HepG2 (cell line): ENCODE data around the gene TMEM87B. TPM values are rescaled to one million over a fixed set of nuclear protein-coding genes. Genes with fewer than 3 reads are reported as not detected.

Source experiments
- CBX2 ChIP-seq, 2 experiments: fragments of 200-600 bp in 1 of 2; sonication (generic); formaldehyde crosslinking in 1 of 2; IDR thresholded peaks; 2 replicates each; pipeline versions ENCODE4 v1.7.0 to v1.8.1; 2018 to 2022; ENCODE audit warnings: low read depth in 2 of 2, low read length in 1 of 2, mild to moderate bottlenecking in 1 of 2, missing genetic modification reagents in 1 of 2
- CEBPB ChIP-seq: IDR thresholded peaks from 2 replicates; pipeline ENCODE4 v1.6.1; 2011; ENCODE audit warnings: low read depth, low read length, improper control_type of control experiment, borderline replicate concordance
- FOXK1 ChIP-seq: sonication (generic); formaldehyde crosslinking; IDR thresholded peaks from 2 replicates; pipeline ENCODE4 v1.4.0; 2020; ENCODE audit warnings: low read depth, missing genetic modification reagents, borderline replicate concordance
- HDAC2 ChIP-seq: sonication (generic); formaldehyde crosslinking; IDR thresholded peaks from 2 replicates; pipeline ENCODE4 v1.4.0; 2020; ENCODE audit warnings: missing genetic modification reagents
- HNRNPLL ChIP-seq: fragments of 200-400 bp; formaldehyde crosslinking; IDR thresholded peaks from 2 replicates; pipeline ENCODE4 v1.6.1; 2017; ENCODE audit warnings: mild to moderate bottlenecking, low read depth, low read length; ENCODE audit not compliant: poor library complexity, severe bottlenecking
- HOXA3 ChIP-seq: sonication (generic); formaldehyde crosslinking; IDR thresholded peaks from 2 replicates; pipeline ENCODE4 v1.5.0; 2020; ENCODE audit warnings: missing genetic modification reagents
- HOXD1 ChIP-seq: sonication (generic); formaldehyde crosslinking; IDR thresholded peaks from 2 replicates; pipeline ENCODE4 v1.5.0; 2020; ENCODE audit warnings: missing genetic modification reagents
- KDM4B ChIP-seq: sonication (generic); formaldehyde crosslinking; IDR thresholded peaks from 2 replicates; pipeline ENCODE4 v1.4.0; 2020; ENCODE audit warnings: missing genetic modification reagents
- MXI1 ChIP-seq: IDR thresholded peaks from 3 replicates; pipeline ENCODE4 v1.6.1; 2012; ENCODE audit warnings: low read depth, low read length, inconsistent platforms, borderline replicate concordance
- NR2F1 ChIP-seq, 2 experiments: fragments of 450-650 bp in 1 of 2; formaldehyde crosslinking in 1 of 2; IDR thresholded peaks; 2 replicates each; pipeline versions ENCODE4 v1.5.0 to v1.6.1; 2016 to 2020; ENCODE audit warnings: mild to moderate bottlenecking in 1 of 2, missing compliant biosample characterization in 1 of 2, missing genetic modification reagents in 1 of 2, moderate library complexity in 1 of 2
- PAF1 ChIP-seq: IDR thresholded peaks from 2 replicates; pipeline ENCODE4 v1.6.1; 2016; ENCODE audit warnings: missing genetic modification reagents, missing compliant biosample characterization
- PAWR ChIP-seq: sonication (generic); formaldehyde crosslinking; IDR thresholded peaks from 2 replicates; pipeline ENCODE4 v1.4.0; 2020; ENCODE audit warnings: missing genetic modification reagents, mild to moderate bottlenecking, borderline replicate concordance
- POLR2AphosphoS5 ChIP-seq: IDR thresholded peaks from 2 replicates; pipeline ENCODE4 v1.6.1; 2012; ENCODE audit warnings: low read depth, low read length
- RAD51 ChIP-seq: fragments of 450-650 bp; IDR thresholded peaks from 2 replicates; pipeline ENCODE4 v1.6.1; 2016; ENCODE audit warnings: borderline replicate concordance
- RBM39 ChIP-seq: fragments of 200-400 bp; formaldehyde crosslinking; IDR thresholded peaks from one replicate; pipeline ENCODE4 v1.6.1; 2018; ENCODE audit warnings: antibody characterized with exemption, mild to moderate bottlenecking, low read depth, low read length; ENCODE audit not compliant: poor library complexity, severe bottlenecking
- REPIN1 ChIP-seq: sonication (generic); formaldehyde crosslinking; IDR thresholded peaks from 2 replicates; pipeline ENCODE4 v1.8.0; 2022; ENCODE audit warnings: missing genetic modification reagents, low read depth, mild to moderate bottlenecking, borderline replicate concordance
- RFX3 ChIP-seq: IDR thresholded peaks from 2 replicates; pipeline ENCODE4 v1.6.1; 2016; ENCODE audit warnings: missing biosample characterization, missing genetic modification reagents
- SMARCE1 ChIP-seq: fragments of 450-650 bp; IDR thresholded peaks from 2 replicates; pipeline ENCODE4 v1.6.1; 2017; ENCODE audit warnings: borderline replicate concordance
- SNAI1 ChIP-seq: sonication (generic); formaldehyde crosslinking; IDR thresholded peaks from 2 replicates; pipeline ENCODE4 v1.5.0; 2020; ENCODE audit warnings: mild to moderate bottlenecking, missing genetic modification reagents, borderline replicate concordance
- SP140L ChIP-seq: sonication (generic); formaldehyde crosslinking; IDR thresholded peaks from 2 replicates; pipeline ENCODE4 v1.4.0; 2020; ENCODE audit warnings: missing genetic modification reagents, borderline replicate concordance
- SSRP1 ChIP-seq: IDR thresholded peaks from 2 replicates; pipeline ENCODE4 v1.6.1; 2016; ENCODE audit warnings: control low read depth
- TEAD2 ChIP-seq: sonication (generic); formaldehyde crosslinking; IDR thresholded peaks from 2 replicates; pipeline ENCODE4 v1.9.0; 2021; ENCODE audit warnings: missing genetic modification reagents
- ZBTB1 ChIP-seq: sonication (generic); formaldehyde crosslinking; IDR thresholded peaks from 2 replicates; pipeline ENCODE4 v1.4.0; 2020; ENCODE audit warnings: missing genetic modification reagents, borderline replicate concordance
- ZFP36L2 ChIP-seq: sonication (generic); formaldehyde crosslinking; IDR thresholded peaks from 2 replicates; pipeline ENCODE4 v1.4.0; 2020; ENCODE audit warnings: missing genetic modification reagents
- ZFYVE20 ChIP-seq: sonication (generic); formaldehyde crosslinking; IDR thresholded peaks from 2 replicates; pipeline ENCODE4 v1.8.0; 2023; ENCODE audit warnings: low read depth, mild to moderate bottlenecking, moderate library complexity, missing genetic modification reagents, borderline replicate concordance
- ZMAT3 ChIP-seq: sonication (generic); formaldehyde crosslinking; conservative IDR thresholded peaks from 2 replicates; pipeline ENCODE4 v1.7.0; 2021; ENCODE audit warnings: missing genetic modification reagents
- ZMYM4 ChIP-seq: sonication (generic); formaldehyde crosslinking; IDR thresholded peaks from 2 replicates; pipeline ENCODE4 v1.8.1; 2023; ENCODE audit warnings: mild to moderate bottlenecking, missing genetic modification reagents
- ZNF232 ChIP-seq: sonication (generic); formaldehyde crosslinking; IDR thresholded peaks from 2 replicates; pipeline ENCODE4 v1.4.0; 2020; ENCODE audit warnings: missing genetic modification reagents, borderline replicate concordance
- polyA plus RNA-seq, 8 experiments: library from polyadenylated mRNA; depleted of rRNA in 3 of 8; stranded (reverse) in 7 of 8; unstranded in 1 of 8; fragments of >200 nt; fragmentation: Illumina TruSeq in 4 of 8; extraction: Trizol in 4 of 8; gene quantifications; 2 replicates each; pipeline versions ENCODE4 v1.2.1 to v1.2.3, GENCODE V29; 2011 to 2016; ENCODE audit warnings: low read depth in 4 of 8, missing spikeins in 1 of 8, mixed read lengths in 1 of 8; ENCODE audit not compliant: insufficient read depth in 1 of 8
- total RNA-seq, 5 experiments: library from RNA; depleted of rRNA; stranded (reverse); fragments of >200 nt; fragmentation: Illumina TruSeq; extraction: Trizol; gene quantifications; 2 replicates each; pipeline ENCODE4 v1.2.3, GENCODE V29; 2016; ENCODE audit warnings: low read depth in 1 of 5
- TF ChIP-seq, protein P1 (sequence below): sonication (generic); formaldehyde crosslinking; IDR thresholded peaks from 2 replicates; pipeline ENCODE4 v1.4.0; 2020; ENCODE audit warnings: missing genetic modification reagents, borderline replicate concordance

Gene TMEM87B
- total and polyA plus RNA-seq, 2 of the 13 experiments (the other 11 are each of a cell fraction or from before 2014, with no cell fraction given), result 15.1 to 16.2 TPM

DNA sequence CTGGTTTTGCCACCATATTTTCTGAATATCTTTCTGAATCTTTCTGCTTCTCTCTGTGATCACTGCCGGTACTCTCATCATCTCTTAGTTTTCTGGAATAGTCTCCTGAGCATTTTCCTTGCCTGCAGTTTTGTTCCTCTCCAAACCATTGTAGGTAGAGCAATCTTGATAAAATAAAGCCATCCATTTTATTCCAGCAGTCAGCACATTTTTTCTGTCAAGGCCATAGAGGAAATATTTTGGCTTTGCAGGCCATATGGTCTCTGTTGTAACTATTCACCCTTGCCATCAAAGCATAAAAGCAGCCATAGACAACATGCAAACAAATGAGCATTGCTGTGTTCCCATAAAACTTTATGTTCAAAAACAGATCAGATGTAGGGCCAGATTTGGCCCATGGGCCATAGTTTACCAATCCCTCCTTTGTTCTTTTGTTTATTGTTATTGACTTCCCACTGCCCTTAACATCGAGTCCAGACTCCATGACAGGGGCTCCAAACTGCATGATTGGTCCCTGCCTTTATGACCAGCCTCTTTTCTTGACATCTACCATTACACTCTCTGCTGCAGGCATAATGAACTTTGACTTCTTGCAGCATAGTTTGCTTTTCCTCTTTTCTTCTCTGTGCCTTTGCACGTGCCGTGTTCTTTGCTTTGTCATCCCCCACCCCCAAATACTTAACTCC is 29.8 kb downstream of the TMEM87B start (continued):
- TF ChIP-seq, protein P1, sequence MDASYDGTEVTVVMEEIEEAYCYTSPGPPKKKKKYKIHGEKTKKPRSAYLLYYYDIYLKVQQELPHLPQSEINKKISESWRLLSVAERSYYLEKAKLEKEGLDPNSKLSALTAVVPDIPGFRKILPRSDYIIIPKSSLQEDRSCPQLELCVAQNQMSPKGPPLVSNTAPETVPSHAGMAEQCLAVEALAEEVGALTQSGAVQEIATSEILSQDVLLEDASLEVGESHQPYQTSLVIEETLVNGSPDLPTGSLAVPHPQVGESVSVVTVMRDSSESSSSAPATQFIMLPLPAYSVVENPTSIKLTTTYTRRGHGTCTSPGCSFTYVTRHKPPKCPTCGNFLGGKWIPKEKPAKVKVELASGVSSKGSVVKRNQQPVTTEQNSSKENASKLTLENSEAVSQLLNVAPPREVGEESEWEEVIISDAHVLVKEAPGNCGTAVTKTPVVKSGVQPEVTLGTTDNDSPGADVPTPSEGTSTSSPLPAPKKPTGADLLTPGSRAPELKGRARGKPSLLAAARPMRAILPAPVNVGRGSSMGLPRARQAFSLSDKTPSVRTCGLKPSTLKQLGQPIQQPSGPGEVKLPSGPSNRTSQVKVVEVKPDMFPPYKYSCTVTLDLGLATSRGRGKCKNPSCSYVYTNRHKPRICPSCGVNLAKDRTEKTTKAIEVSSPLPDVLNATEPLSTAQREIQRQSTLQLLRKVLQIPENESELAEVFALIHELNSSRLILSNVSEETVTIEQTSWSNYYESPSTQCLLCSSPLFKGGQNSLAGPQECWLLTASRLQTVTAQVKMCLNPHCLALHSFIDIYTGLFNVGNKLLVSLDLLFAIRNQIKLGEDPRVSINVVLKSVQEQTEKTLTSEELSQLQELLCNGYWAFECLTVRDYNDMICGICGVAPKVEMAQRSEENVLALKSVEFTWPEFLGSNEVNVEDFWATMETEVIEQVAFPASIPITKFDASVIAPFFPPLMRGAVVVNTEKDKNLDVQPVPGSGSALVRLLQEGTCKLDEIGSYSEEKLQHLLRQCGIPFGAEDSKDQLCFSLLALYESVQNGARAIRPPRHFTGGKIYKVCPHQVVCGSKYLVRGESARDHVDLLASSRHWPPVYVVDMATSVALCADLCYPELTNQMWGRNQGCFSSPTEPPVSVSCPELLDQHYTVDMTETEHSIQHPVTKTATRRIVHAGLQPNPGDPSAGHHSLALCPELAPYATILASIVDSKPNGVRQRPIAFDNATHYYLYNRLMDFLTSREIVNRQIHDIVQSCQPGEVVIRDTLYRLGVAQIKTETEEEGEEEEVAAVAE (CRISPR knock-in tag), result no peak
- TF ChIP-seq CBX2 (IDR thresholded peaks at IDR 0.05; ENCODE audit: low read depth, low read length) (no peak), CBX2 (CRISPR knock-in tag; IDR thresholded peaks at IDR 0.05; ENCODE audit: low read depth) (no peak), ZNF232 (CRISPR knock-in tag) (no peak), HDAC2 (CRISPR knock-in tag) (no peak), RAD51 (no peak), SMARCE1 (no peak), RBM39 (no peak), CEBPB (peak; percentile 63; the same call in 1 of the 2 replicates), PAF1 (CRISPR knock-in tag) (no peak), SSRP1 (CRISPR knock-in tag) (no peak), PAWR (CRISPR knock-in tag) (no peak), MXI1 (no peak), ZFYVE20 (no peak), SNAI1 (CRISPR knock-in tag) (no peak), ZFP36L2 (CRISPR knock-in tag) (no peak), TEAD2 (CRISPR knock-in tag) (no peak), ZMAT3 (CRISPR knock-in tag) (no peak), SP140L (CRISPR knock-in tag) (no peak), POLR2AphosphoS5 (no peak), HNRNPLL (no peak), HOXA3 (CRISPR knock-in tag) (peak; percentile 53; the same call in 1 of the 2 replicates), REPIN1 (CRISPR knock-in tag) (peak; percentile 82; the same call in 1 of the 2 replicates), HOXD1 (CRISPR knock-in tag) (no peak), NR2F1 (CRISPR knock-in tag; IDR thresholded peaks at IDR 0.05) (no peak; a peak in 1 of 4 replicates), RFX3 (CRISPR knock-in tag) (no peak), ZBTB1 (no peak), FOXK1 (CRISPR knock-in tag) (no peak), ZMYM4 (peak; percentile 93), KDM4B (CRISPR knock-in tag) (no peak)
